ENCODE results near the gene HIVEP3.

- TF ChIP-seq CTCF (IDR thresholded peaks at IDR 0.05; ENCODE audit: poor library complexity) = peak; percentile 93
- no peak for TF ChIP-seq EZH2phosphoT487 (IDR thresholded peaks at IDR 0.05; ENCODE audit: low read depth, severe bottlenecking, unreplicated experiment)
- TF ChIP-seq EZH2 (IDR thresholded peaks at IDR 0.05; ENCODE audit: borderline replicate concordance) = no peak
These were observed 402.3 kb downstream of the HIVEP3 start for GRCh38 chr1:41516168-41517061.
